Measurements from ENCODE around the gene CTNNA1.

The CTNNA1 gene

GRCh38 chr5:138962614-138963370, 209.6 kb downstream of the CTNNA1 start:
- no peak for DNase-seq (ENCODE audit: low read depth in 2 of 3, low spot score in 2 of 3)

GRCh38 chr5:138963763-138964371, 210.6 kb downstream of the CTNNA1 start:
- DNase-seq (ENCODE audit: low read depth in 2 of 3, low spot score in 2 of 3) = no peak

- DNase-seq (ENCODE audit: low read depth in 2 of 3, low spot score in 2 of 3) = no peak
Measured at GRCh38 chr5:138964647-138965201, 211.5 kb downstream of the CTNNA1 start.

GRCh38 chr5:138965626-138966025, 212.4 kb downstream of the CTNNA1 start:
- DNase-seq (ENCODE audit: low read depth in 2 of 3, low spot score in 2 of 3) = no peak

- no peak for DNase-seq (ENCODE audit: low read depth in 2 of 3, low spot score in 2 of 3)
Measured at GRCh38 chr5:138966236-138966985, 213.2 kb downstream of the CTNNA1 start.

- no peak for DNase-seq (ENCODE audit: low read depth in 2 of 3, low spot score in 2 of 3)
Measured at GRCh38 chr5:138967791-138968448, 214.7 kb downstream of the CTNNA1 start.

- DNase-seq (ENCODE audit: low read depth in 2 of 3, low spot score in 2 of 3) = no peak
Measured at GRCh38 chr5:138968601-138969000, 215.4 kb downstream of the CTNNA1 start.

- no peak for DNase-seq (ENCODE audit: low read depth in 2 of 3, low spot score in 2 of 3)
Measured at GRCh38 chr5:138969323-138970002, 216.2 kb downstream of the CTNNA1 start.

- DNase-seq (ENCODE audit: low read depth in 2 of 3, low spot score in 2 of 3) = no peak
Measured at GRCh38 chr5:138972230-138972629, 219.0 kb downstream of the CTNNA1 start.

GRCh38 chr5:138972836-138973235, 219.6 kb downstream of the CTNNA1 start:
- no peak for DNase-seq (ENCODE audit: low read depth in 2 of 3, low spot score in 2 of 3)

- no peak for DNase-seq (ENCODE audit: low read depth in 2 of 3, low spot score in 2 of 3)
Measured at GRCh38 chr5:138974227-138975063, 221.2 kb downstream of the CTNNA1 start.

GRCh38 chr5:138975098-138975847, 222.0 kb downstream of the CTNNA1 start:
- DNase-seq (ENCODE audit: low read depth in 2 of 3, low spot score in 2 of 3) = no peak

- no peak for DNase-seq (ENCODE audit: low read depth in 2 of 3, low spot score in 2 of 3)
Measured at GRCh38 chr5:138978080-138978479, 224.9 kb downstream of the CTNNA1 start.

GRCh38 chr5:138978581-138978980, 225.4 kb downstream of the CTNNA1 start:
- no peak for DNase-seq (ENCODE audit: low read depth in 2 of 3, low spot score in 2 of 3)

GRCh38 chr5:138979684-138980280, 226.6 kb downstream of the CTNNA1 start:
- DNase-seq (ENCODE audit: low read depth in 2 of 3, low spot score in 2 of 3) = peak in 1 of 3 experiments; percentile 19

GRCh38 chr5:138980441-138980840, 227.2 kb downstream of the CTNNA1 start:
- no peak for DNase-seq (ENCODE audit: low read depth in 2 of 3, low spot score in 2 of 3)

- DNase-seq (ENCODE audit: low read depth in 2 of 3, low spot score in 2 of 3) = no peak
Measured at GRCh38 chr5:138981131-138981530, 227.9 kb downstream of the CTNNA1 start.

- no peak for DNase-seq (ENCODE audit: low read depth in 2 of 3, low spot score in 2 of 3)
Measured at GRCh38 chr5:138981586-138981985, 228.4 kb downstream of the CTNNA1 start.

- DNase-seq (ENCODE audit: low read depth in 2 of 3, low spot score in 2 of 3) = no peak
Measured at GRCh38 chr5:138983984-138984383, 230.8 kb downstream of the CTNNA1 start.
